CD14-positive monocyte (primary cell): ENCODE data around the gene WNT7A. TPM values are rescaled to one million over a fixed set of nuclear protein-coding genes. Genes with fewer than 3 reads are reported as not detected.

Experiments used
- DNase-seq, 3 donors: peaks; one replicate each; pipeline ENCODE4 v3.0.0-alpha.2; 2011 to 2022
- H2AFZ ChIP-seq: 2 replicates; pipeline ENCODE4 v1.6.0; 2012; ENCODE audit warnings: mild to moderate bottlenecking, low read depth, low read length, inconsistent platforms; ENCODE audit not compliant: insufficient read depth, poor library complexity, severe bottlenecking
- H3K27ac ChIP-seq, 2 donors: 1 replicate in 1 of 2; 2 replicates in 1 of 2; pipeline ENCODE4 v1.5.1; 2012 to 2013; ENCODE audit warnings: low read length in 2 of 2, control low read depth in 1 of 2, inconsistent platforms in 1 of 2, low read depth in 1 of 2, mild to moderate bottlenecking in 1 of 2
- H3K27me3 ChIP-seq, 2 donors: one replicate each; pipeline versions ENCODE4 v1.6.0 to v1.6.1; 2011 to 2013; ENCODE audit warnings: low read length in 2 of 2; ENCODE audit not compliant: control insufficient read depth in 2 of 2, insufficient read depth in 2 of 2
- H3K36me3 ChIP-seq, 2 donors: replicated peaks in 1 of 2; 1 replicate in 1 of 2; 2 replicates in 1 of 2; pipeline versions ENCODE4 v1.5.1 to v1.6.1; 2012 to 2013; ENCODE audit warnings: low read length in 2 of 2, control low read depth in 1 of 2, inconsistent platforms in 1 of 2, mild to moderate bottlenecking in 1 of 2; ENCODE audit not compliant: insufficient read depth in 2 of 2, control insufficient read depth in 1 of 2
- H3K4me1 ChIP-seq, 2 donors: 1 replicate in 1 of 2; 2 replicates in 1 of 2; pipeline versions ENCODE4 v1.5.1 to v1.6.1; 2012 to 2013; ENCODE audit warnings: low read length in 2 of 2, control low read depth in 1 of 2, inconsistent platforms in 1 of 2, mild to moderate bottlenecking in 1 of 2, moderate library complexity in 1 of 2; ENCODE audit not compliant: insufficient read depth in 2 of 2, control insufficient read depth in 1 of 2
- H3K4me2 ChIP-seq: replicated peaks from 2 replicates; pipeline ENCODE3; 2012; ENCODE audit warnings: low read length, moderate library complexity, mild to moderate bottlenecking; ENCODE audit not compliant: poor library complexity, severe bottlenecking; ENCODE audit errors: extremely low read depth
- H3K4me3 ChIP-seq, 3 experiments: fragments of 200-600 bp in 1 of 3; sonication (generic) in 1 of 3; replicated peaks in 1 of 3; 1 replicate in 2 of 3; 2 replicates in 1 of 3; pipeline ENCODE4 v1.5.1; 2011 to 2013; ENCODE audit warnings: low read length in 3 of 3, mild to moderate bottlenecking in 3 of 3, control low read depth in 2 of 3, low read depth in 2 of 3, inconsistent platforms in 1 of 3, moderate library complexity in 1 of 3
- H3K79me2 ChIP-seq: 2 replicates; pipeline ENCODE4 v1.6.0; 2012; ENCODE audit warnings: mild to moderate bottlenecking, control low read depth, inconsistent platforms, low read length, moderate library complexity; ENCODE audit not compliant: insufficient read depth
- H3K9ac ChIP-seq: 2 replicates; pipeline ENCODE4 v1.6.0; 2017; ENCODE audit warnings: low read length, mild to moderate bottlenecking; ENCODE audit not compliant: insufficient read depth, poor library complexity, severe bottlenecking
- H3K9me3 ChIP-seq, 2 donors: replicated peaks in 1 of 2; 1 replicate in 1 of 2; 2 replicates in 1 of 2; pipeline versions ENCODE4 v1.5.1 to v1.6.1; 2012 to 2013; ENCODE audit warnings: low read length in 2 of 2, control low read depth in 1 of 2; ENCODE audit not compliant: control insufficient read depth in 1 of 2, insufficient read depth in 1 of 2
- H4K20me1 ChIP-seq: 2 replicates; pipeline ENCODE4 v1.6.0; 2012; ENCODE audit warnings: mild to moderate bottlenecking, low read length, control low read depth, moderate library complexity; ENCODE audit not compliant: insufficient read depth
- H3K27ac Mint-ChIP-seq, 7 donors: one replicate each; pipeline ENCODE4 v1.8.0; 2020; ENCODE audit warnings: mild to moderate bottlenecking in 7 of 7, mixed read lengths in 7 of 7, moderate library complexity in 6 of 7, inconsistent platforms in 2 of 7
- H3K27me3 Mint-ChIP-seq, 3 donors: one replicate each; pipeline ENCODE4 v1.8.0; 2021 to 2022; ENCODE audit warnings: low read depth in 3 of 3, mild to moderate bottlenecking in 3 of 3, mixed read lengths in 3 of 3, moderate library complexity in 3 of 3, inconsistent platforms in 1 of 3
- H3K36me3 Mint-ChIP-seq, 2 donors: one replicate each; pipeline ENCODE4 v1.8.0; 2020; ENCODE audit warnings: mixed read lengths in 2 of 2, inconsistent platforms in 1 of 2, mild to moderate bottlenecking in 1 of 2
- H3K4me1 Mint-ChIP-seq: one replicate; pipeline ENCODE4 v1.8.0; 2020; ENCODE audit warnings: mild to moderate bottlenecking, mixed read lengths
- H3K4me3 Mint-ChIP-seq, 2 donors: one replicate each; pipeline ENCODE4 v1.8.0; 2020; ENCODE audit warnings: mild to moderate bottlenecking in 2 of 2, mixed read lengths in 2 of 2, moderate library complexity in 1 of 2
- H3K9me3 Mint-ChIP-seq, 7 donors: one replicate each; pipeline ENCODE4 v1.8.0; 2020 to 2022; ENCODE audit warnings: mixed read lengths in 7 of 7, mild to moderate bottlenecking in 6 of 7, moderate library complexity in 6 of 7, inconsistent platforms in 2 of 7
- WGBS: methylation state at CpG from one replicate; pipeline ENCODE4 v1.1.5; 2013; ENCODE audit warnings: missing lambda C conversion rate; ENCODE audit not compliant: insufficient coverage; 5-methylcytosine and 5-hydroxymethylcytosine counted together
- intact Hi-C, 2 donors: fragments of 100-400 bp; cut with micrococcal nuclease; formaldehyde crosslinking; loops; one replicate each; pipeline versions ENCODE4 v1.15.0 to v1.15.1; 2023
- polyA plus RNA-seq, 3 donors: library from polyadenylated mRNA; depleted of rRNA in 1 of 3; unstranded in 2 of 3; stranded (reverse) in 1 of 3; fragments of 300-500 nt in 2 of 3; fragments of >200 nt in 1 of 3; fragmentation: Illumina TruSeq in 2 of 3; gene quantifications; 1 replicate in 2 of 3; 2 replicates in 1 of 3; pipeline ENCODE4 v1.2.3, GENCODE V29; 2012 to 2021
- TF ChIP-seq, protein P1 (sequence below): fragments of 200-600 bp; IDR thresholded peaks from one replicate; pipeline ENCODE4 v1.8.0; 2022; ENCODE audit warnings: antibody characterized with exemption, mild to moderate bottlenecking

WNT7A gene
- polyA plus RNA-seq, 3 donors = not detected

DNA sequence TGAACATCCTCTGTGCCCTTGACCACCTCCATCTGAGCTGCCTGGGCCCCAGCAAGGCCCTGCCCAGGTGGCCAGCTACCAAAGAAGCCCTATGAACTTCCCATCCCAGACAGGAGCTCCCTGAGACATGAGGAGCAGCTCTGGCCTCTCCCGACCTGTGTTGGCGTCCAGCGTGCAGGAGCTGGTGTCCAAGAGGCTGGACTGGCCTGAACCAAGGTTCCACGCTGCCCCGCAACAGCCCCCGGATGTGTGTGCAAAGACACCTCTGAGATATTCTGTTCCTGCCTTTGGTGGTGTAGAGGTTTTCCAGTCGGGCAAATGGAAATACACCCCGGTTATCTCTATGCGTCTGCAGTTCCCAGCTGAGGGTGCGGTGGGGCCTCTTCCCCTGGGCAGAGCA is 42.1 kb downstream of the WNT7A start:
- no peak overlapping the region for H3K27ac Mint-ChIP-seq
- WGBS = 89% methylated on average over 7 of the region's 10 CpGs
- H3K9me3 ChIP-seq = no peaks in the 10 kb centered on the region
- H3K4me1 Mint-ChIP-seq = no peaks in the 10 kb centered on the region
- no peak overlapping the region for H3K27ac ChIP-seq
- no peaks in the 10 kb centered on the region for H3K27me3 ChIP-seq
- H3K9me3 Mint-ChIP-seq = no peaks in the 10 kb centered on the region
- no peak overlapping the region for H3K4me2 ChIP-seq
- H4K20me1 ChIP-seq = no peaks in the 10 kb centered on the region
- H3K4me3 Mint-ChIP-seq = no peak overlapping the region
- intact Hi-C loops = no loop called here
- H3K4me1 ChIP-seq = no peaks in the 10 kb centered on the region
- no peak overlapping the region for H3K4me3 ChIP-seq
- DNase-seq = no peak
- H3K36me3 ChIP-seq = no peaks in the 10 kb centered on the region
- peaks cover 3 to 11% (median 9%) of the 10 kb centered on the region in 3 donors for H3K27me3 Mint-ChIP-seq
- no peak overlapping the region for H2AFZ ChIP-seq
- no peak overlapping the region for H3K9ac ChIP-seq
- TF ChIP-seq, protein P1, sequence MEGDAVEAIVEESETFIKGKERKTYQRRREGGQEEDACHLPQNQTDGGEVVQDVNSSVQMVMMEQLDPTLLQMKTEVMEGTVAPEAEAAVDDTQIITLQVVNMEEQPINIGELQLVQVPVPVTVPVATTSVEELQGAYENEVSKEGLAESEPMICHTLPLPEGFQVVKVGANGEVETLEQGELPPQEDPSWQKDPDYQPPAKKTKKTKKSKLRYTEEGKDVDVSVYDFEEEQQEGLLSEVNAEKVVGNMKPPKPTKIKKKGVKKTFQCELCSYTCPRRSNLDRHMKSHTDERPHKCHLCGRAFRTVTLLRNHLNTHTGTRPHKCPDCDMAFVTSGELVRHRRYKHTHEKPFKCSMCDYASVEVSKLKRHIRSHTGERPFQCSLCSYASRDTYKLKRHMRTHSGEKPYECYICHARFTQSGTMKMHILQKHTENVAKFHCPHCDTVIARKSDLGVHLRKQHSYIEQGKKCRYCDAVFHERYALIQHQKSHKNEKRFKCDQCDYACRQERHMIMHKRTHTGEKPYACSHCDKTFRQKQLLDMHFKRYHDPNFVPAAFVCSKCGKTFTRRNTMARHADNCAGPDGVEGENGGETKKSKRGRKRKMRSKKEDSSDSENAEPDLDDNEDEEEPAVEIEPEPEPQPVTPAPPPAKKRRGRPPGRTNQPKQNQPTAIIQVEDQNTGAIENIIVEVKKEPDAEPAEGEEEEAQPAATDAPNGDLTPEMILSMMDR = no peak
- no peaks in the 10 kb centered on the region for H3K36me3 Mint-ChIP-seq
- H3K79me2 ChIP-seq = no peaks in the 10 kb centered on the region

DNA sequence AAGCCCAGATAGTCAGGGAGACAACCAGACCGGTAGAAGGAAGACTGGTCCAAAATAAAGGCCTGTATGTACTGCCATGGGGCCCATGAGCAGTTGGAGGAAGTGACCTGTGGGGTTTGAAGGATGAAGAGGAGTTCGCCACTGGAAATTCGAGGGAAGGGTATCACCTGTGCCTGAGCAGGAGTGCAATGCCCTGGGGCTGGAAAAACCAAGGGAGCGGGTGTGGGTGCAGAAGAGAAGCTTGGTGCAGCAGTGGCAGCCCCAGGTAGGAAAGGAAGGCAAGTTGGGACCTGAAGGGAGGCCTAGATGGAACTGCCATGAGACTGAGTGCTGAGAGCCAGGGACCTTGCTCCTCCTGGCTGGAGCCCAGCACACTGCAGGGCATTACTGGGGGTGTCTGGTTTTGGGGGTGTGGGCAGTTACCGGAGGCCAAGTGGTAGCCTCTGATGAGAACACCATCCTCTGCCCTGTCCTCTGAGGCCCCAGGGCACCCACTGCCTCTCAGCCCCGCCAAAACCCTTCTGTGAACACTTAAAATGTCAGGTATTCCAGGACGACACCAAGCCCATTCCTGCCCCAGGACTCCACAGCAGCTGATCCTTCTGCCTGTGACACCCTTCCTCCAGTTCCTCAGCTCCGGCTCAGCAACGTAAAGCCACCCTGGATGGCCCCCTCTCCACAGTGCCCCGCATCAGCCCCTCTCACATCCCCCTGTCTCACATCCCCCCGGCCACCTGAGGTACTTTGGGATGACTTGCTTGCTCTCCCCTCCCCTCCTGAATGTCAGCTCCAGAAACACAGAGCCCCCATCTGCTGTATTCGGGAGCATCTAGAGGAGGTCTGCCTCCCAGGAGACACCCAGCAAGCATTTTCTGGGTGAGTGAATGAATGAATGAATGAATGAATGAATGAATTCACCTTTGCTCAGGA is 42.9 kb downstream of the WNT7A start:
- no peaks in the 10 kb centered on the region for H3K36me3 ChIP-seq
- H3K4me2 ChIP-seq = no peak overlapping the region
- WGBS = 96% methylated on average over 9 of the region's 12 CpGs

More for the DNA sequence above, 42.9 kb downstream of the WNT7A start:
- Mint-ChIP-seq H3K4me3 (no peak overlapping the region), H3K27me3 (peaks cover 3 to 11% (median 9%) of the 10 kb centered on the region in 3 donors), H3K27ac (peak overlapping the region in 2 of 7 donors; percentile 41 to 48), H3K9me3 (peaks cover 3 to 7% (median 4%) of the 10 kb centered on the region in 7 donors), H3K36me3 (no peaks in the 10 kb centered on the region), H3K4me1 (no peaks in the 10 kb centered on the region)
- H3K9ac ChIP-seq = no peak overlapping the region
- intact Hi-C loops = no loop called here
- H3K4me1 ChIP-seq = no peaks in the 10 kb centered on the region
- peaks cover 0 to 4% of the 10 kb centered on the region in 2 donors for H3K9me3 ChIP-seq
- H2AFZ ChIP-seq = no peak overlapping the region
- DNase-seq = no peak
- TF ChIP-seq, protein P1 = no peak
- H4K20me1 ChIP-seq = no peaks in the 10 kb centered on the region
- H3K27me3 ChIP-seq = no peaks in the 10 kb centered on the region
- H3K27ac ChIP-seq = no peak overlapping the region
- no peaks in the 10 kb centered on the region for H3K79me2 ChIP-seq
- H3K4me3 ChIP-seq = no peak overlapping the region
